Liver (tissue), 9 donors: Measurements from ENCODE around the gene MYO9A. TPM values are rescaled to one million over a fixed set of nuclear protein-coding genes. Genes with fewer than 3 reads are reported as not detected.

Experiments used
- DNase-seq: peaks from one replicate; pipeline ENCODE4 v3.0.0-alpha.2; 2017; ENCODE audit warnings: low spot score
- H3K27ac ChIP-seq, 2 donors: one replicate each; pipeline ENCODE4 v1.7.0; 2013; ENCODE audit warnings: inconsistent platforms in 2 of 2, low read length in 2 of 2, control low read depth in 1 of 2, low read depth in 1 of 2, mild to moderate bottlenecking in 1 of 2
- H3K27me3 ChIP-seq, 4 donors: one replicate each; pipeline versions ENCODE4 v1.6.1 to v1.7.0; 2013; ENCODE audit warnings: low read length in 3 of 4, inconsistent platforms in 1 of 4, mild to moderate bottlenecking in 1 of 4, moderate library complexity in 1 of 4; ENCODE audit not compliant: control insufficient read depth in 4 of 4, insufficient read depth in 4 of 4
- H3K36me3 ChIP-seq, 4 donors: one replicate each; pipeline versions ENCODE4 v1.6.1 to v1.7.0; 2013; ENCODE audit warnings: low read length in 3 of 4, mild to moderate bottlenecking in 3 of 4, low read depth in 1 of 4, moderate library complexity in 1 of 4; ENCODE audit not compliant: control insufficient read depth in 4 of 4, insufficient read depth in 3 of 4
- H3K4me1 ChIP-seq, 4 donors: one replicate each; pipeline versions ENCODE4 v1.6.1 to v1.7.0; 2013; ENCODE audit warnings: low read length in 3 of 4, mild to moderate bottlenecking in 3 of 4, moderate library complexity in 1 of 4; ENCODE audit not compliant: control insufficient read depth in 4 of 4, insufficient read depth in 4 of 4
- H3K4me3 ChIP-seq, 3 donors: one replicate each; pipeline versions ENCODE4 v1.6.1 to v1.7.0; 2013; ENCODE audit warnings: low read length in 3 of 3, control low read depth in 1 of 3, low read depth in 1 of 3, mild to moderate bottlenecking in 1 of 3
- H3K9ac ChIP-seq, 2 donors: one replicate each; pipeline ENCODE4 v1.7.0; 2013; ENCODE audit warnings: low read length in 2 of 2, mild to moderate bottlenecking in 2 of 2, moderate library complexity in 2 of 2, control low read depth in 1 of 2, low read depth in 1 of 2
- H3K9me3 ChIP-seq, 4 donors: one replicate each; pipeline versions ENCODE4 v1.6.1 to v1.7.0; 2013; ENCODE audit warnings: low read length in 3 of 4; ENCODE audit not compliant: control insufficient read depth in 4 of 4
- EGR1 ChIP-seq, 2 donors: IDR thresholded peaks; 2 replicates each; pipeline ENCODE4 v1.6.1; 2016 to 2018; ENCODE audit warnings: antibody characterized with exemption in 2 of 2, low read depth in 2 of 2
- FOXA1 ChIP-seq: IDR thresholded peaks from 2 replicates; pipeline ENCODE4 v1.6.1; 2016; ENCODE audit warnings: antibody characterized with exemption
- FOXA2 ChIP-seq: IDR thresholded peaks from 2 replicates; pipeline ENCODE4 v1.6.1; 2016; ENCODE audit warnings: antibody characterized with exemption
- HNF4A ChIP-seq, 2 donors: conservative IDR thresholded peaks; 2 replicates each; pipeline ENCODE4 v1.6.1; 2016; ENCODE audit warnings: antibody characterized with exemption in 2 of 2, mild to moderate bottlenecking in 2 of 2
- HNF4G ChIP-seq: IDR thresholded peaks from 2 replicates; pipeline ENCODE4 v1.6.1; 2016; ENCODE audit warnings: antibody characterized with exemption
- JUND ChIP-seq, 2 donors: IDR thresholded peaks; 2 replicates each; pipeline ENCODE4 v1.6.1; 2016; ENCODE audit warnings: antibody characterized with exemption in 2 of 2
- NR2F2 ChIP-seq: IDR thresholded peaks from 2 replicates; pipeline ENCODE4 v1.6.1; 2016; ENCODE audit warnings: antibody characterized with exemption
- RAD21 ChIP-seq, 2 donors: IDR thresholded peaks; 2 replicates each; pipeline ENCODE4 v1.6.1; 2016; ENCODE audit warnings: antibody characterized with exemption in 2 of 2, mild to moderate bottlenecking in 2 of 2
- RXRA ChIP-seq, 2 donors: IDR thresholded peaks; 2 replicates each; pipeline ENCODE4 v1.6.1; 2017 to 2018; ENCODE audit warnings: antibody characterized with exemption in 2 of 2, mild to moderate bottlenecking in 1 of 2
- TAF1 ChIP-seq: conservative IDR thresholded peaks from 2 replicates; pipeline ENCODE4 v1.6.1; 2016; ENCODE audit warnings: antibody characterized with exemption, mild to moderate bottlenecking
- YY1 ChIP-seq: IDR thresholded peaks from 2 replicates; pipeline ENCODE4 v1.6.1; 2016; ENCODE audit warnings: antibody characterized with exemption, mild to moderate bottlenecking
- WGBS: extraction: QIAGEN DNeasy Blood & Tissue Kit; methylation state at CpG from one replicate; pipeline ENCODE4 v1.1.7; 2013; 5-methylcytosine and 5-hydroxymethylcytosine counted together
- polyA plus RNA-seq, 2 donors: library from polyadenylated mRNA; stranded (reverse) in 1 of 2; unstranded in 1 of 2; fragments of 200-250 nt in 1 of 2; fragments of >200 nt in 1 of 2; fragmentation: Nextera tagmentation in 1 of 2; extraction: Ambion mirVana in 1 of 2; gene quantifications; one replicate each; pipeline versions ENCODE4 v1.2.1 to v1.2.3, GENCODE V29; 2013 to 2015
- total RNA-seq, 2 donors: library from RNA; depleted of rRNA; stranded (reverse); fragments of >200 nt; gene quantifications; one replicate each; pipeline ENCODE4 v1.2.3, GENCODE V29; 2014
- TF ChIP-seq, protein P1 (sequence below): IDR thresholded peaks from 2 replicates; pipeline ENCODE4 v1.6.1; 2016; ENCODE audit warnings: antibody characterized with exemption
- TF ChIP-seq, protein P2 (sequence below): IDR thresholded peaks from 2 replicates; pipeline ENCODE4 v1.6.1; 2016; ENCODE audit warnings: antibody characterized with exemption, mild to moderate bottlenecking
- TF ChIP-seq, protein P3 (sequence below): IDR thresholded peaks from 2 replicates; pipeline ENCODE4 v1.6.1; 2016; ENCODE audit warnings: antibody characterized with exemption
- TF ChIP-seq, protein P4 (sequence below): fragments of 150-350 bp; IDR thresholded peaks from 2 replicates; pipeline ENCODE4 v1.5.1; 2017; ENCODE audit warnings: improper control_type of control experiment, low read depth, low read length; ENCODE audit not compliant: missing input control
- TF ChIP-seq, protein P5 (sequence below): IDR thresholded peaks from 2 replicates; pipeline ENCODE4 v1.6.1; 2016; ENCODE audit warnings: antibody characterized with exemption
- donor health status: healthy.
- donor health status: healthy.
- donor health status: healthy.
- donor health status: healthy.
- donor health status: healthy.

Gene MYO9A
- total and polyA plus RNA-seq, 4 donors, result 1.4 to 14.9 (median 8.4) TPM

DNA sequence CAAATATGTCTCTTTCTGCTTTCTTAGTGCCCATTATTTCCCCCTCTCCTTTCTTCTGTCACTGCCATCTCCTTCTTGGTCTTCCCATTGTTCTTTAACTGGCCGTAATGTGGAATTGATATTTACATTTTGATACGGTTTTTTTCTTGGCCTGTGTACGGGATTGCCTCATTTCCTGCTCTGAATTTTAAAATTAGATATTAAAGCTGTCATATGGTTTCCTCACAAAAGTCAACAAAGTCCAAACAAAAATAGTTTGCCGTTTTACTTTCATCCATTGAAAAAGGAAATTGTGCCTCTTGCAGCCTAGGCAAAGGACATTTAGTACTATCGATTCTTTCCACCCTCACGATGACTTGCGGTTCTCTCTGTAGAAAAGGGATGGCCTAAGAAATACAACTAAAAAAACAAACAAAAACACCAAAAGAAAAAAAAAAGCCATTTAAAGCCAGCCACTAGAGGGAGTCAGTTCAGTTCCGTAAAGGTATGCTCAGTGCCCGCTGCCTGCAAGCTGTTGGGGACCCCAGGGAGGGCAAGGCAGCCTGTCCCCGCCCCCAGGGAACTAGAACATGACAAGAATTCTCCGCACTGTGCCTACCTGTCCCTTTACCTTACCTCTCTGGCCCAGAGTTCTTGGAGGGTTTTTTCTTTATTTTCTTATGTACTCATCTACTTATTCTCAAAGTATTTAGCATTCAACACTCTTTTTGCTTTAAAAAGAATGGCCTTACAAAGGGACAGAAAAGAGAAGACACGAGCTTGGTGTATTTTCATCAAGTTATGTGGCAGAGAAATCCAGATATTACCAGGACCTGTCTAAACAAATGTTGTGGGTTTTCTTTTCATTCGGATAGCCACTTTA lies 337.6 kb downstream of the MYO9A start:
- Histone ChIP-seq H3K36me3 (peaks cover 0 to 9% (median 2%) of the 10 kb centered on the region in 4 donors), H3K4me1 (no peaks in the 10 kb centered on the region), H3K27me3 (no peaks in the 10 kb centered on the region), H3K9ac (no peak overlapping the region), H3K9me3 (no peaks in the 10 kb centered on the region), H3K27ac (peak overlapping the region in 1 of 2 donors; percentile 28), H3K4me3 (no peak overlapping the region)
- 15% methylated on average over 13 of the region's 13 CpGs for WGBS
- TF ChIP-seq, protein P1, sequence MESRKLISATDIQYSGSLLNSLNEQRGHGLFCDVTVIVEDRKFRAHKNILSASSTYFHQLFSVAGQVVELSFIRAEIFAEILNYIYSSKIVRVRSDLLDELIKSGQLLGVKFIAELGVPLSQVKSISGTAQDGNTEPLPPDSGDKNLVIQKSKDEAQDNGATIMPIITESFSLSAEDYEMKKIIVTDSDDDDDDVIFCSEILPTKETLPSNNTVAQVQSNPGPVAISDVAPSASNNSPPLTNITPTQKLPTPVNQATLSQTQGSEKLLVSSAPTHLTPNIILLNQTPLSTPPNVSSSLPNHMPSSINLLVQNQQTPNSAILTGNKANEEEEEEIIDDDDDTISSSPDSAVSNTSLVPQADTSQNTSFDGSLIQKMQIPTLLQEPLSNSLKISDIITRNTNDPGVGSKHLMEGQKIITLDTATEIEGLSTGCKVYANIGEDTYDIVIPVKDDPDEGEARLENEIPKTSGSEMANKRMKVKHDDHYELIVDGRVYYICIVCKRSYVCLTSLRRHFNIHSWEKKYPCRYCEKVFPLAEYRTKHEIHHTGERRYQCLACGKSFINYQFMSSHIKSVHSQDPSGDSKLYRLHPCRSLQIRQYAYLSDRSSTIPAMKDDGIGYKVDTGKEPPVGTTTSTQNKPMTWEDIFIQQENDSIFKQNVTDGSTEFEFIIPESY, result no peak
- TF ChIP-seq, protein P2, sequence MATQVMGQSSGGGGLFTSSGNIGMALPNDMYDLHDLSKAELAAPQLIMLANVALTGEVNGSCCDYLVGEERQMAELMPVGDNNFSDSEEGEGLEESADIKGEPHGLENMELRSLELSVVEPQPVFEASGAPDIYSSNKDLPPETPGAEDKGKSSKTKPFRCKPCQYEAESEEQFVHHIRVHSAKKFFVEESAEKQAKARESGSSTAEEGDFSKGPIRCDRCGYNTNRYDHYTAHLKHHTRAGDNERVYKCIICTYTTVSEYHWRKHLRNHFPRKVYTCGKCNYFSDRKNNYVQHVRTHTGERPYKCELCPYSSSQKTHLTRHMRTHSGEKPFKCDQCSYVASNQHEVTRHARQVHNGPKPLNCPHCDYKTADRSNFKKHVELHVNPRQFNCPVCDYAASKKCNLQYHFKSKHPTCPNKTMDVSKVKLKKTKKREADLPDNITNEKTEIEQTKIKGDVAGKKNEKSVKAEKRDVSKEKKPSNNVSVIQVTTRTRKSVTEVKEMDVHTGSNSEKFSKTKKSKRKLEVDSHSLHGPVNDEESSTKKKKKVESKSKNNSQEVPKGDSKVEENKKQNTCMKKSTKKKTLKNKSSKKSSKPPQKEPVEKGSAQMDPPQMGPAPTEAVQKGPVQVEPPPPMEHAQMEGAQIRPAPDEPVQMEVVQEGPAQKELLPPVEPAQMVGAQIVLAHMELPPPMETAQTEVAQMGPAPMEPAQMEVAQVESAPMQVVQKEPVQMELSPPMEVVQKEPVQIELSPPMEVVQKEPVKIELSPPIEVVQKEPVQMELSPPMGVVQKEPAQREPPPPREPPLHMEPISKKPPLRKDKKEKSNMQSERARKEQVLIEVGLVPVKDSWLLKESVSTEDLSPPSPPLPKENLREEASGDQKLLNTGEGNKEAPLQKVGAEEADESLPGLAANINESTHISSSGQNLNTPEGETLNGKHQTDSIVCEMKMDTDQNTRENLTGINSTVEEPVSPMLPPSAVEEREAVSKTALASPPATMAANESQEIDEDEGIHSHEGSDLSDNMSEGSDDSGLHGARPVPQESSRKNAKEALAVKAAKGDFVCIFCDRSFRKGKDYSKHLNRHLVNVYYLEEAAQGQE, result no peak
- no peak for TF ChIP-seq NR2F2
- TF ChIP-seq TAF1, result no peak
- TF ChIP-seq FOXA2, result no peak
- TF ChIP-seq RAD21 (IDR thresholded peaks at IDR 0.05), result peak; percentile 67 to 75
- TF ChIP-seq RXRA (IDR thresholded peaks at IDR 0.05), result no peak
- TF ChIP-seq EGR1 (IDR thresholded peaks at IDR 0.05; ENCODE audit: low read depth in 2 of 2), result no peak
- no peak for TF ChIP-seq FOXA1
- TF ChIP-seq, protein P3, sequence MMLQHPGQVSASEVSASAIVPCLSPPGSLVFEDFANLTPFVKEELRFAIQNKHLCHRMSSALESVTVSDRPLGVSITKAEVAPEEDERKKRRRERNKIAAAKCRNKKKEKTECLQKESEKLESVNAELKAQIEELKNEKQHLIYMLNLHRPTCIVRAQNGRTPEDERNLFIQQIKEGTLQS, result no peak
- TF ChIP-seq, protein P4, sequence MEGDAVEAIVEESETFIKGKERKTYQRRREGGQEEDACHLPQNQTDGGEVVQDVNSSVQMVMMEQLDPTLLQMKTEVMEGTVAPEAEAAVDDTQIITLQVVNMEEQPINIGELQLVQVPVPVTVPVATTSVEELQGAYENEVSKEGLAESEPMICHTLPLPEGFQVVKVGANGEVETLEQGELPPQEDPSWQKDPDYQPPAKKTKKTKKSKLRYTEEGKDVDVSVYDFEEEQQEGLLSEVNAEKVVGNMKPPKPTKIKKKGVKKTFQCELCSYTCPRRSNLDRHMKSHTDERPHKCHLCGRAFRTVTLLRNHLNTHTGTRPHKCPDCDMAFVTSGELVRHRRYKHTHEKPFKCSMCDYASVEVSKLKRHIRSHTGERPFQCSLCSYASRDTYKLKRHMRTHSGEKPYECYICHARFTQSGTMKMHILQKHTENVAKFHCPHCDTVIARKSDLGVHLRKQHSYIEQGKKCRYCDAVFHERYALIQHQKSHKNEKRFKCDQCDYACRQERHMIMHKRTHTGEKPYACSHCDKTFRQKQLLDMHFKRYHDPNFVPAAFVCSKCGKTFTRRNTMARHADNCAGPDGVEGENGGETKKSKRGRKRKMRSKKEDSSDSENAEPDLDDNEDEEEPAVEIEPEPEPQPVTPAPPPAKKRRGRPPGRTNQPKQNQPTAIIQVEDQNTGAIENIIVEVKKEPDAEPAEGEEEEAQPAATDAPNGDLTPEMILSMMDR, result peak; percentile 66
- TF ChIP-seq HNF4A (conservative IDR thresholded peaks at IDR 0.05), result no peak
- no peak for DNase-seq

DNA sequence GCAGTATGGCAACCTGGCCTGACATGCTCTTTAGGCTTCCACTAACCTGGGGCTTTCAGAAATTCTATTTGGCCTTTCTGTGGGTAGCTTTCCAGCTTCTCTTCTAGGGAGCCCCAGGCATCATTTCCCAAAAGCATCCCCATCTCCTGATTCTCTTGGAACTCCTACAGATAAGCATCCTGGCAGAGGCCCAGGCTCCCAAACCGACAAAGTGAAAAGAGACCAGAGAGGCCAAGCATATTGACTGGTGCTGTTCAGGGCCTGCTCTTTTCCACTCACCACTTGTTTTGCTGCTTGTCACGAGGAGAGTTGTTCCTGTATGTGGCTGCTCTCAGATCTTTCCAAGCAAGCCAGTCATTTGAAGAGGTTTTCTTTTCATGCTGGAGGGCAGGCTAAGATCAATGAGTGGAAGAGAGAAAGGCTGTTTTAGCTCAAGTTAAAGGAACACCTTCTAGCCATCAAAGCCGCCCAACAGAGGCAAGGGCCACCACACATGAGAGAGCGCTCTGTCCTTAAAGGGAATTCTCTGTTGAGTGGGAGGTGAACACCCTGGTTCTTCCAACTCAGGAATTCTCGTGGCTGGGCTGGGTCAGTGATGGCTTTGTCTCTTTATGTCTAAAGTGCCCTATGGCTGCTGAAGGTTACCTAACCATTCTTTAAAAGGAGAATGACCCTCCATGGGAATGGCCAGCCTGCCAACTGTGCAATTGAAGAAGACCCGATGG lies 338.7 kb downstream of the MYO9A start:
- H3K4me3 ChIP-seq, result no peak overlapping the region
- no peak overlapping the region for H3K9ac ChIP-seq
- no peaks in the 10 kb centered on the region for H3K27me3 ChIP-seq
- no peak overlapping the region for H3K27ac ChIP-seq
- 95% methylated on average over 6 of the region's 6 CpGs for WGBS
- TF ChIP-seq, protein P2, result no peak
- TF ChIP-seq YY1 (no peak), JUND (IDR thresholded peaks at IDR 0.05) (no peak), RAD21 (IDR thresholded peaks at IDR 0.05) (no peak), HNF4A (conservative IDR thresholded peaks at IDR 0.05) (no peak), FOXA2 (no peak), RXRA (IDR thresholded peaks at IDR 0.05) (no peak), EGR1 (IDR thresholded peaks at IDR 0.05; ENCODE audit: low read depth in 2 of 2) (no peak), NR2F2 (no peak), TAF1 (no peak), HNF4G (no peak)
- TF ChIP-seq, protein P3, result no peak
- TF ChIP-seq, protein P5, sequence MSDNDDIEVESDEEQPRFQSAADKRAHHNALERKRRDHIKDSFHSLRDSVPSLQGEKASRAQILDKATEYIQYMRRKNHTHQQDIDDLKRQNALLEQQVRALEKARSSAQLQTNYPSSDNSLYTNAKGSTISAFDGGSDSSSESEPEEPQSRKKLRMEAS, result no peak
- H3K36me3 ChIP-seq, result peaks cover 0 to 9% (median 2%) of the 10 kb centered on the region in 4 donors
- no peak for DNase-seq
- no peaks in the 10 kb centered on the region for H3K4me1 ChIP-seq
- no peaks in the 10 kb centered on the region for H3K9me3 ChIP-seq
